ENCODE data around the gene PON3. TPM values are rescaled to one million over a fixed set of nuclear protein-coding genes. Genes with fewer than 3 reads are reported as not detected.

Gene PON3
- total and polyA plus RNA-seq, 2 of the 13 experiments (the other 11 are each of a cell fraction or from before 2014, with no cell fraction given), result 23.6 to 37.8 TPM

DNA sequence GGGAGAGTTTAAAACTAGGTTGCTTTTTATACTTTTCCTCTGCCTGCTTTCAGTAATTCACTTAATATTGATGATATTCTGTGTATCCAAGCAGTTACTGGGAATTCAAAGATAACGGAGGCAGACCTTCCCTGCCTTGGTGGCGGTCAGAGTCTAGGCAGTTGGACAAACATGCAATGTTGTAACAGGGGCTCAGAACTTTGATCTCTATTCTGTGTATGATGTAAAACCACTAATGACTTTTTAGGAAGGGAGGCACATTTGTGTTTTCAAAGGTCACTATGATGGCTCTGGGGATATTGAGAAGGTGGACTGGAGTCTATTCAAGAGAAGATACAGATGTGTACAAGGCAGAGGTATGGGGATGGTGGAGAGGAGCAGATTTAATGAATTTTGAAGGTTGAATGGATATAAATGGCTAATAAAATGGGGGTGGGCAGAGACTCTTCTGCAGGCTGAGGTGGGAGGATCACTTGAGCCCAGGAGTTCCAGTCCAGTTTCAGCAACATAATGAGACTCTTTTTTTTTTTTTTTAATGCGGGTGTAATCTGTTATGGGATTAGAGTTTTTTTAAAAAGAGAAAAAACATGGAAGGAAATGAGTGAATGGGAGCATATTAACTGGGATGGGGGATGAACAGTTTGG lies 44.3 kb upstream of the PON3 start (continued):
- TF ChIP-seq PATZ1 (CRISPR knock-in tag; IDR thresholded peaks at IDR 0.05) (peak; percentile 66; the same call in 1 of the 2 replicates), BORCS8-MEF2B (CRISPR knock-in tag; IDR thresholded peaks at IDR 0.05) (no peak; the same call in 1 of the 2 replicates), MEF2D (CRISPR knock-in tag; IDR thresholded peaks at IDR 0.05) (0 out of 2 replicates have a peak, but pooled peaks have one; percentile 42), ZNF562 (CRISPR knock-in tag; IDR thresholded peaks at IDR 0.05; ENCODE audit: borderline replicate concordance) (no peak), ZNF318 (CRISPR knock-in tag; IDR thresholded peaks at IDR 0.05) (no peak), PHF5A (CRISPR knock-in tag; IDR thresholded peaks at IDR 0.05; ENCODE audit: low read depth, unreplicated experiment) (peak; percentile 62), ZNF7 (CRISPR knock-in tag; IDR thresholded peaks at IDR 0.05) (no peak), ATF7 (IDR thresholded peaks at IDR 0.05) (0 out of 2 replicates have a peak, but pooled peaks have one; percentile 28), ATF7 (CRISPR knock-in tag; IDR thresholded peaks at IDR 0.05) (peak; percentile 59; the same call in 1 of the 2 replicates), HNRNPL (IDR thresholded peaks at IDR 0.05; ENCODE audit: low read depth, low read length) (no peak), HOMEZ (CRISPR knock-in tag; IDR thresholded peaks at IDR 0.05; ENCODE audit: low read depth) (peak; percentile 91; the same call in 1 of the 2 replicates), MYPOP (CRISPR knock-in tag; IDR thresholded peaks at IDR 0.05) (0 out of 2 replicates have a peak, but pooled peaks have one; percentile 34), ZNF737 (CRISPR knock-in tag; IDR thresholded peaks at IDR 0.05; ENCODE audit: borderline replicate concordance) (no peak), TERF1 (CRISPR knock-in tag; IDR thresholded peaks at IDR 0.05) (no peak), RXRA (CRISPR knock-in tag; IDR thresholded peaks at IDR 0.05) (peak; percentile 71; the same call in 1 of the 2 replicates)

Measured in HepG2 (cell line).